Mucosa of descending colon (tissue), 3 donors: ENCODE data around the gene NLK. TPM values are rescaled to one million over a fixed set of nuclear protein-coding genes. Genes with fewer than 3 reads are reported as not detected.

Experiments
- ATAC-seq: fragments of 200-7000 bp; cut with Tn5 transposase; one replicate; pipeline ENCODE4 v1.9.1; 2020; ENCODE audit warnings: mild to moderate bottlenecking, moderate library complexity
- DNase-seq, 3 donors: peaks; one replicate each; pipeline ENCODE4 v3.0.0-alpha.2; 2020
- H3K36me3 ChIP-seq: fragments of 200-600 bp; one replicate; pipeline ENCODE4 v1.8.0; 2021; ENCODE audit warnings: low read depth, mild to moderate bottlenecking
- H3K4me1 ChIP-seq: fragments of 200-600 bp; one replicate; pipeline ENCODE4 v1.8.0; 2021; ENCODE audit warnings: low read depth, mild to moderate bottlenecking
- H3K4me3 ChIP-seq: fragments of 200-600 bp; one replicate; pipeline ENCODE4 v1.8.0; 2021; ENCODE audit warnings: mild to moderate bottlenecking
- H3K9me3 ChIP-seq: fragments of 200-600 bp; one replicate; pipeline ENCODE4 v1.8.0; 2021; ENCODE audit warnings: mild to moderate bottlenecking
- intact Hi-C, 2 donors: fragments of 100-400 bp; cut with DNase I in 1 of 2; cut with micrococcal nuclease in 1 of 2; formaldehyde crosslinking; loops; one replicate each; pipeline versions ENCODE4 v1.11.0 to v1.11.1; 2022; cut with DNase I, micrococcal nuclease
- total RNA-seq, 3 donors: library from RNA; stranded (reverse); fragmentation: NEBNext Ultra II Directional in 2 of 3; extraction: Animal tissue kit (Norgen Biotek cat#: 25700) in 2 of 3; gene quantifications; one replicate each; pipeline versions ENCODE4 v1.2.1 to v1.2.4, GENCODE V29; 2021 to 2023
- TF ChIP-seq, protein P1 (sequence below): fragments of 200-600 bp; IDR thresholded peaks from one replicate; pipeline ENCODE4 v1.8.0; 2022; ENCODE audit warnings: antibody characterized with exemption, mild to moderate bottlenecking
- donor health status: DM: no; HTN: no; CAD: no; lungs with moderate emphysema.
- donor health status: DM: no; HTN: no; CAD: no.
- donor health status: DM: no; HTN: yes; CAD: no.

NLK gene
- total RNA-seq, 3 donors from 2014 or later: 20.4 to 24.1 (median 21.0) TPM

DNA sequence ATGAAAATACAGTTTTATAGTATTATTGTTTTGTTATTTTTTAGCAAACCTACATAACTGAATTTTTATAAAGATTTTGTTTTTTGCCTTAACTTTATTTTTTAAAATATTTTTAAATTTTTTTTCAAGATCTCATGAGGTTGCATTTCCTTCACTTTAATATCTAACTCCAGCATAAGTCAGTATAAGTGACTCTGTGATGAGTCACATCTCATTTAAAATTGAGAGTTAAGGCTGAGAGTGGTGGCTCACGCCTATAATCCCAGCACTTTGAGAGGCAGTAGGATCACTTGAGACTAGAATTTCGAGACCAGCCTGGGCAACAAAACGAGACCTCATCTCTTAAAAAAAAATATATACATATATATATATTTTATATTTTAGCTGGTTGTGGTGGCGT is 44.0 kb downstream of the NLK start:
- TF ChIP-seq, protein P1, sequence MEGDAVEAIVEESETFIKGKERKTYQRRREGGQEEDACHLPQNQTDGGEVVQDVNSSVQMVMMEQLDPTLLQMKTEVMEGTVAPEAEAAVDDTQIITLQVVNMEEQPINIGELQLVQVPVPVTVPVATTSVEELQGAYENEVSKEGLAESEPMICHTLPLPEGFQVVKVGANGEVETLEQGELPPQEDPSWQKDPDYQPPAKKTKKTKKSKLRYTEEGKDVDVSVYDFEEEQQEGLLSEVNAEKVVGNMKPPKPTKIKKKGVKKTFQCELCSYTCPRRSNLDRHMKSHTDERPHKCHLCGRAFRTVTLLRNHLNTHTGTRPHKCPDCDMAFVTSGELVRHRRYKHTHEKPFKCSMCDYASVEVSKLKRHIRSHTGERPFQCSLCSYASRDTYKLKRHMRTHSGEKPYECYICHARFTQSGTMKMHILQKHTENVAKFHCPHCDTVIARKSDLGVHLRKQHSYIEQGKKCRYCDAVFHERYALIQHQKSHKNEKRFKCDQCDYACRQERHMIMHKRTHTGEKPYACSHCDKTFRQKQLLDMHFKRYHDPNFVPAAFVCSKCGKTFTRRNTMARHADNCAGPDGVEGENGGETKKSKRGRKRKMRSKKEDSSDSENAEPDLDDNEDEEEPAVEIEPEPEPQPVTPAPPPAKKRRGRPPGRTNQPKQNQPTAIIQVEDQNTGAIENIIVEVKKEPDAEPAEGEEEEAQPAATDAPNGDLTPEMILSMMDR: no peak
- Histone ChIP-seq H3K4me3 (no peak overlapping the region), H3K36me3 (no peaks in the 10 kb centered on the region), H3K9me3 (no peaks in the 10 kb centered on the region), H3K4me1 (peaks cover 17% of the 10 kb centered on the region)
- ATAC-seq (peak; percentile 42), DNase-seq (no peak)
- intact Hi-C loops: no loop called here

DNA sequence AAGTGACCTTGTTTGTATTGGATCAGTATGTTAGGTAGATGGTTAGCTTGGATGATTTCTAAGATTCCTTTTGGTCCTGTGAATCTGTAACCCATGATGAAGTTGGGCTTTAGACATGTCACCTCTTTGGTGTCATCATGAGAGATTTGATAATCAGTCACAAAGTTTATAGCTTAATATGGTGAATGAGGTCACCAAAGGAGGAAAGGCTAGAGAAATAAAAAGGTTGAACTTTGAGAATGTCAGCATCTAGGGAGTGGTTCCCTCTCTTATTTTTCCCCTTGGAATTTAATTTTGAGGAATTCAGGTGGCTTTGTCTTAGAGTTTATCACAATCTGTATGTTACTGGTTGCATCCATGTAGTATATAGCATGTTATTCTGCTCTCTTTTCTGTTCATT is 45.3 kb downstream of the NLK start:
- TF ChIP-seq, protein P1: no peak
- Histone ChIP-seq H3K36me3 (no peaks in the 10 kb centered on the region), H3K4me3 (no peak overlapping the region), H3K4me1 (peaks cover 7% of the 10 kb centered on the region), H3K9me3 (no peaks in the 10 kb centered on the region)
- ATAC-seq (peak; percentile 55), DNase-seq (no peak)
- intact Hi-C loops: no loop called here

DNA sequence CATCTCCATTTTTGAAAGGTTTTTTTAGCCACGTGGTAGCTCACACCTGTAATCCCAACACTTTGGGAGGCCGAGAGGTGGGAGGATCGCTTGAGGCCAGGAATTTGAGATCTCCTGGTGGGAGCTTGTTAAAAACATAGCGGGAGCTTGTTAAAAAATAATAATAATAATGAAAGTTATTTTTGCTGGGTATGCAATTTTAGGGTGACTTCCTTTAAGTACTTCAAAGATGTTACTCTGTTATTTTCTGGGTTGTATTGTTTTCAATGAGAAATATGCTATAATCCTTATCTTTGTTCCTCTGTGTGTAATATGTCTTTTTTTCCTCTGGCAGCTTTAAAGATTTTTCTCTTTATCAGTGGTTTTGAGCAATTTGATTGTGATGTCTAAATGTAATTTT is 48.1 kb downstream of the NLK start:
- TF ChIP-seq, protein P1: no peak
- H3K36me3 ChIP-seq: no peaks in the 10 kb centered on the region
- intact Hi-C loops: no loop called here
- no peak overlapping the region for H3K4me3 ChIP-seq
- H3K9me3 ChIP-seq: no peaks in the 10 kb centered on the region
- H3K4me1 ChIP-seq: no peaks in the 10 kb centered on the region
- DNase-seq: no peak
- ATAC-seq: no peak

DNA sequence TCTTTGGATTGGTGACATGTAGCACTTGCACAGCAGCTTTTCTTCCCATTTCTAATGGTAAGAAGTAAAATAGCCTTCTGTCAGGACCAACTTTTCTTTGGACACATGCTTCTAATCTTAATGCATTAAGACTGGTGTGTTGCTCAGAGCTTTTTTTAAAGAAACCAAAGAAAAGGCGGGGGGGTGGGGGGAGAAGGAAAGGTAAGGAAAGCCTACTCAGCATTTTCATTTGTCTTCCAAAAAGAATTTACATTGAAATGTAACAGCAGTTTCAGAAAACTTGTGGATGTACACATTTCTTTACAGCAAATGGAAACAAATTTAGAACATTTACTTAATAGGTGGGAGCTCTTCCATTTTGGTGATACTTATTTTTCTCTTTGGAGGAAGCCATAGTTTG is 49.6 kb downstream of the NLK start:
- no peaks in the 10 kb centered on the region for H3K36me3 ChIP-seq
- intact Hi-C loops: no loop called here
- no peaks in the 10 kb centered on the region for H3K4me1 ChIP-seq
- H3K9me3 ChIP-seq: no peaks in the 10 kb centered on the region
- DNase-seq: no peak
- TF ChIP-seq, protein P1: no peak
- no peak for ATAC-seq
- H3K4me3 ChIP-seq: no peak overlapping the region

DNA sequence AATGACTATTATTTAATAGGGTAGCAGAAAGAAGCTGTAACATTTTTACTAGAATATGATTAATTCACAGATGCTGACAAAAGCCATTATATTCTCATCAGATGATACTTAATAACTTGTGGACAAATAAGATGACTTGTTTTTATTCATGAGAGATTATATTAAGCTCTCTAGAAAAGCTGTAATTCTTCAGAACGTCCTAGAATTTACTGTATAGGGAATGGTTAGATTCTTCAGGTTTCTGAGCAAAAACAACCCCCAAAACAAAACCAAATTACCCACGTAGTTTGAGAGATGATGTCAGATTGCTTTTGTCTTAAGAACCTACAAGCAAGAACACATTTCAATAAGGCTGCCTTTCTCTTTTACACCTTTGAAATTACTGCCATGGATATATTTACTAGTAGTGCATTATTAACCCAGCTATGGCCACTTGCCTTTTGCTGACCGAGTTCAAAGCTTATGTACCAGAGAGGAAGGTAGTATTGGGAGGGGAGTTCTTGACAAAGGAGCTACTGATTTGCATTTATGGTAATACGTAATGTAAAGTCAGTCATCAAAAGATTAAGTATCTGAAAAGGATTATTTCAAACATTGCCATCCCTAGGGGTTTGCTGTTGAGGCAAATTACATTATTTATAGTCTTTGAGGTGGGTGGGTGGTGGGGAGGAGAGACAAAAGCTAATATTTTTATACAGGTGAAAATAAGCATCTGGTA is 51.7 kb downstream of the NLK start:
- intact Hi-C loops: no loop called here
- Histone ChIP-seq H3K4me3 (no peak overlapping the region), H3K36me3 (no peaks in the 10 kb centered on the region), H3K9me3 (no peaks in the 10 kb centered on the region), H3K4me1 (no peaks in the 10 kb centered on the region)
- TF ChIP-seq, protein P1: no peak
- DNase-seq (no peak), ATAC-seq (no peak)

DNA sequence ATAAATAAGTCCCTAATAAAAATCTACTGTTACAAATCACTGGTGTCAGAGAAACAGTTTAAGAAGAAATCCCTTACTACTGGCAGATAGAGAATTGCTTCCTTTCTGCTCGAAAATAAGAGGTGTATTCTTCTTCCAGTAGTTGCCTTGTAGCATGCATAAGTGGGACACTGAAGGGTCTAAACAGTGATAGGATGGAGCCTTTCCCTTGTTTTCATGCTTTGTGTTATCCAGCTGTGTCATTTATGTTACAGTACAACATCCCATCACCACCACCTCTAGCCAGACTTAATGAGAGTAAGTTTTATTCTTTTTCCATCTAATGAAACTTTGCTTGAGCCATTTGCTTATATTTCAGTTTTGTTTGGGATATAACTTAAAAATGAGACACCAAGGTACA is 54.3 kb downstream of the NLK start:
- H3K9me3 ChIP-seq: no peaks in the 10 kb centered on the region
- no peaks in the 10 kb centered on the region for H3K36me3 ChIP-seq
- no peak overlapping the region for H3K4me3 ChIP-seq
- TF ChIP-seq, protein P1: no peak
- ATAC-seq (no peak), DNase-seq (no peak)
- intact Hi-C loops: no loop called here
- H3K4me1 ChIP-seq: no peaks in the 10 kb centered on the region
